GM12891 (cell line): ENCODE data around the gene GRAP.

Experiments
- DNase-seq: peaks from one replicate; pipeline ENCODE4 v3.0.0; 2011; ENCODE audit warnings: low spot score; ENCODE audit not compliant: insufficient read length
- FAIRE-seq: peaks from 2 replicates; lab custom pipeline; 2011; peaks lifted over from hg19 to GRCh38; lab: Jason Lieb, UNC
- PAX5 ChIP-seq: IDR thresholded peaks from 2 replicates; pipeline ENCODE4 v1.6.1; 2011; ENCODE audit warnings: low read length, moderate library complexity, mild to moderate bottlenecking; ENCODE audit not compliant: insufficient read depth, severe bottlenecking
- POLR2A ChIP-seq: IDR thresholded peaks from 2 replicates; pipeline ENCODE4 v1.6.1; 2011; ENCODE audit warnings: low read depth, low read length, control low read depth
- POLR2AphosphoS5 ChIP-seq: IDR thresholded peaks from 2 replicates; pipeline ENCODE4 v1.6.1; 2011; ENCODE audit warnings: low read depth, low read length, control low read depth
- POU2F2 ChIP-seq: IDR thresholded peaks from 2 replicates; pipeline ENCODE4 v1.6.1; 2011; ENCODE audit warnings: low read depth, mild to moderate bottlenecking, control low read depth, low read length, moderate library complexity
- SPI1 ChIP-seq: IDR thresholded peaks from 2 replicates; pipeline ENCODE4 v1.6.1; 2011; ENCODE audit warnings: low read depth, low read length, control low read depth
- TAF1 ChIP-seq: IDR thresholded peaks from 2 replicates; pipeline ENCODE4 v1.6.1; 2011; ENCODE audit warnings: low read depth, low read length, control low read depth

GRAP gene

GRCh38 chr17:18994631-18995030, 52.1 kb downstream of the GRAP start:
- TF ChIP-seq POU2F2 (no peak), PAX5 (no peak), POLR2A (no peak), SPI1 (no peak), POLR2AphosphoS5 (no peak), TAF1 (no peak)
- DNase-seq (no peak), FAIRE-seq (no peak)

DNA sequence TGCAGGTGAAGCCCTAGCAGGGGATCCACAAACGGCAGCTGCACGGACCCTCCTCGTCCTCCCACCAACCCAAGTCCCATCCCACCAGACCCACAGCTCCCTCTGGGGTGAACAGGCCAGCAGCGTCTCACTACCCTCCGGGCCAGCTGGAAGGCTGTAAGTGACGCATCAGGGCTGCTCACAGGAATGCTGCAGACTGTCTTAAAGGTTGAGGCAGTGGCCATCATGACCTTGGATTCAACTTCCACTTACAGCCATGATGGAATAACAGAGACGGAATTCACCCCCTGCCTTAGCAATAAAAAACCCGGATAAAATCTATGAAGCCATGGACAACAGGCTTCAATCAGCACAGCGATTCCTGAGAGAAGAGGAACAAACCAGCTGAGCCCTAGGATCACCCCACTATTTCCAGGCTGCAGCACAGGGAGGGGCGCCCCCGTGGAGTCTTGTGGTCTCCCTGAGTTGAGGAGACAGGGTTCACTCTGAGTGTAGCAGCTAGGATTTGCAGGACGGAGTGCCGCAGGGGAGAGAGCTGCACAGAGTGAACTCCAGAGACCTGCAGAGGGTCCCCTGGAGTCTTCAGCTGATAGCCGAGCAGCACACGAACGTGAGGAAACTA, 52.7 kb downstream of the GRAP start:
- FAIRE-seq: no peak
- TF ChIP-seq TAF1 (no peak), POLR2A (no peak), POLR2AphosphoS5 (no peak), PAX5 (no peak), POU2F2 (no peak), SPI1 (no peak)
- no peak for DNase-seq

DNA sequence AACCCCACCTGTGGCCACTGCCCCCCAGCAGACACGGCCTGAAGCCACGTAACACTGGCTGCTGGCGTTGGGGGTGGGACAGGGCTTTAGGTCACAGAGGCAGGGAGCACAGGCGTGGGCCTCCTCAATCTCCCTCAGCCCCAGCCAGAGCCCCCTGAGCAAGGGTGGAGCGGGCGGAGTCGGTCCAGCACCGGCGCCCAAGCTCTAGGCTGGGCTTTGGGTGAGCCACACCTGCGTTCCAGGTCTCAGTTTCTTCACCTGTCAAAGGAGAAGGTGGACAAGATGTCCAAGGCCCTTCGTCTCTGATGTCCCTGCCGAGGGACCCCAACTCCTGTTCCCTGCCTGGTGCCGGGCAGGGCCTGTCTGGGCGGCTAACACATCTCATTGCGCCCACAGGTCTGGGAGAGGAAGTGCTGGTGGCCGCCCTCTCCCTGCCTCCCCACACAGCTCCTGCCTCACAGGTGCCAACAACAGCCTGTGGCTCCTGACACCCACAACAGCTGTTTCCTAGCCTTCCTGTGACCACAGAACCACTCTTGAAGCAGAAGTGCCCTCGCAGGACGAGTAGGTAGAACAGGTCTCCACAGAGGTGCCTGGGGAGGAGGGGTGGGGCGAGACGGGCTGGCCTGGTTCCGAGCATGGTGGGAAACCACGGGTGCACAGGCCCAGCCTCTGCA, 54.2 kb downstream of the GRAP start:
- TF ChIP-seq POLR2A (no peak), SPI1 (0 out of 2 replicates have a peak, but pooled peaks have one; percentile 22)

GRCh38 chr17:18991531-18992315, 55.0 kb downstream of the GRAP start:
- no peak for FAIRE-seq
- DNase-seq: no peak
- TF ChIP-seq POLR2AphosphoS5 (no peak), POLR2A (no peak), TAF1 (no peak), SPI1 (no peak)

More for the DNA sequence above, 54.2 kb downstream of the GRAP start:
- DNase-seq: no peak
- peak; percentile 58 for FAIRE-seq

GRCh38 chr17:18990331-18990730, 56.4 kb downstream of the GRAP start:
- DNase-seq: no peak
- TF ChIP-seq POU2F2 (no peak), TAF1 (no peak), SPI1 (no peak), PAX5 (no peak), POLR2AphosphoS5 (no peak), POLR2A (no peak)
- FAIRE-seq: no peak

DNA sequence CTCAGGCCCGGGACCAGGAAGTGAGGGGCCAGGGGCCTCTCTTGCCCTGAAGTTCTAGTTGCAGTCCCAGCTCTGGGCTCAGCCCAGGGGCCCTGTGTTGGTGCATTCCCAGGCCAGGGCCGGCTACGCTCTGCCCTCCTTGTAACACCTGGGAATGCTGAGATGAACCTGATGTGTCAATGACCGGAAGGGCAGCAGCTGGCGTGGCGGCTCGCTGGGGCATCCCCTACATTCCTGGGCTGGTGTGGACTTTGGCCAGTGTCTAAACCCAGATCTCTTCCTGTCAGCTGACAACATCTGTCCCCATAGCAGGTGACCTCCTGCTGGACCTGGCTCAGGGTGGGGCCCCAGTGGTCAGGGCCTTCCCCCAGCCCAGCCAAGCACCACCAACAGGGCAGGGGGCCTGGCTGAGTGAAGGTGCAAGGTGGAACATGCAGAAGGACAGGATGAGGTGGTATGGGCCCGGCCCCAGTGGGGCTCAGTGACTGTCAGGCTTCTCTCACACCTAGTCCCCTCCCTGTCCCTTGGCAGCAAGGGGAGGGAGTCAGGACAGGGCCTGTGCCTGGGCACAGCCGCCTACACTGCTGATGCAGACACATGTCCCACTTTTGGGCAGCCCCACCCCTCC, 58.1 kb downstream of the GRAP start:
- DNase-seq: no peak
- FAIRE-seq: no peak
- no peak for TF ChIP-seq POLR2AphosphoS5
- TF ChIP-seq TAF1: no peak
- no peak for TF ChIP-seq POU2F2
- TF ChIP-seq PAX5: no peak
- no peak for TF ChIP-seq POLR2A
- TF ChIP-seq SPI1: no peak

DNA sequence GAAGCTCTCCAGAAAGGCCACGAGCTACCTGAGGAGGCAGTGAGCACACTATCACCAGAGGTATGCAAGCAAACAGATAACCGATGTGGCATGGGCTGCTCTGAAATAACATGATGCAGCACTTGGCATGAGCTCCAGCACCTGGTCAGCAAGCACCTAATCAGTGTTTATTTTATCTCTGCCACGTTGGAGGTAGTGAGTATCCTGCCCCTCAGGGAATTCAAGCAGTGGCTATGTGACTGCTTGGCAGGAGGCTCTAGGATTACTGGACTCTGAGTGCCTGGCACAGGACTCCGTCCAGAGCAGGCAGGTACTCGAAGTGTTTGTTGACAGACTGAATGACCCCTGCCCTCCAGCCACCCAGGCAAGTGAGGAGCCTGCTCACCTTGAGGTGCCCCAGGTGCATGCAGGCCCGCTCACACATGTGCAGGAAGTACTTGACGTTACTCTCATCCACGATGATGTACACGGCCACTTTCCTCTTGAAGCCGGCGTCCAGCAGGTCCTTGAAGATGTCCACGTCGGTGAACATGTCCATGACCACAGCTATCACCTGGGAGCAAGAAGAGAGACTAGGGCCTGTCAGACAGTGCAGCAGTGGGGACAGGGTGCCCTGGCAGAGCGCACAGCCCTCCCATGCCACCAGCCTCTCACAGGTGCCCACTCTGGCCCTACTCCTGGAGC, 58.8 kb downstream of the GRAP start:
- FAIRE-seq (no peak), DNase-seq (no peak)
- TF ChIP-seq TAF1: no peak
- no peak for TF ChIP-seq POLR2A
- no peak for TF ChIP-seq PAX5
- TF ChIP-seq POU2F2: no peak
- no peak for TF ChIP-seq SPI1
- TF ChIP-seq POLR2AphosphoS5: no peak

GRCh38 chr17:18987230-18987610, 59.5 kb downstream of the GRAP start:
- DNase-seq (no peak), FAIRE-seq (no peak)
- no peak for TF ChIP-seq TAF1
- no peak for TF ChIP-seq PAX5
- TF ChIP-seq SPI1: no peak
- TF ChIP-seq POLR2A: no peak
- TF ChIP-seq POLR2AphosphoS5: no peak
- TF ChIP-seq POU2F2: no peak

- TF ChIP-seq POLR2A (no peak), PAX5 (no peak)
- DNase-seq (no peak), FAIRE-seq (no peak)
Measured at GRCh38 chr17:18986541-18987229, 60.1 kb downstream of the GRAP start.
